ENCODE data around the gene IL2RG.

The IL2RG gene

GRCh38 chrX:71107762-71108360, 3.5 kb downstream of the IL2RG start:
- DNase-seq (ENCODE audit: low read depth), result no peak

- no peak for DNase-seq (ENCODE audit: low read depth)
These were observed 4.1 kb downstream of the IL2RG start for GRCh38 chrX:71107245-71107644.

GRCh38 chrX:71106427-71106826, 5.0 kb downstream of the IL2RG start, which contains the start of gene CXorf65:
Gene CXorf65 (minus strand): TSS chrX:71106740. CDS start chrX:71106556, 184 bp downstream.
- DNase-seq (ENCODE audit: low read depth), result no peak

- no peak for DNase-seq (ENCODE audit: low read depth)
These were observed 5.7 kb downstream of the IL2RG start for GRCh38 chrX:71105628-71106027.

GRCh38 chrX:71103110-71103983, 8.0 kb downstream of the IL2RG start:
- no peak for DNase-seq (ENCODE audit: low read depth)

- no peak for DNase-seq (ENCODE audit: low read depth)
These were observed 9.1 kb downstream of the IL2RG start for GRCh38 chrX:71102292-71102691.

- DNase-seq (ENCODE audit: low read depth), result no peak
These were observed 10.5 kb downstream of the IL2RG start for GRCh38 chrX:71100581-71101505.

GRCh38 chrX:71099736-71100135, 11.6 kb downstream of the IL2RG start:
- DNase-seq (ENCODE audit: low read depth), result no peak

- DNase-seq (ENCODE audit: low read depth), result no peak
These were observed 12.3 kb downstream of the IL2RG start for GRCh38 chrX:71098951-71099506.

GRCh38 chrX:71098302-71098701, 13.1 kb downstream of the IL2RG start:
- DNase-seq (ENCODE audit: low read depth), result peak; percentile 58

GRCh38 chrX:71096760-71097032, 14.7 kb downstream of the IL2RG start:
- DNase-seq (ENCODE audit: low read depth), result no peak

GRCh38 chrX:71095981-71096759, 15.2 kb downstream of the IL2RG start:
- peak; percentile 42 for DNase-seq (ENCODE audit: low read depth)

- DNase-seq (ENCODE audit: low read depth), result peak; percentile 81
These were observed 15.8 kb downstream of the IL2RG start, which contains the start of gene FOXO4 for GRCh38 chrX:71095555-71095980. Gene FOXO4 (plus strand): TSS chrX:71095851. CDS start chrX:71096529, 678 bp downstream.

- DNase-seq (ENCODE audit: low read depth), result no peak
These were observed 16.3 kb downstream of the IL2RG start for GRCh38 chrX:71095033-71095432.

GRCh38 chrX:71091263-71091662, 20.1 kb downstream of the IL2RG start:
- no peak for DNase-seq (ENCODE audit: low read depth)

- DNase-seq (ENCODE audit: low read depth), result no peak
These were observed 25.5 kb downstream of the IL2RG start for GRCh38 chrX:71085900-71086299.

GRCh38 chrX:71082822-71083221, 28.6 kb downstream of the IL2RG start:
- DNase-seq (ENCODE audit: low read depth), result no peak

- no peak for DNase-seq (ENCODE audit: low read depth)
These were observed 29.2 kb downstream of the IL2RG start for GRCh38 chrX:71082124-71082647.

- DNase-seq (ENCODE audit: low read depth), result no peak
These were observed 29.9 kb downstream of the IL2RG start for GRCh38 chrX:71081330-71082123.

GRCh38 chrX:71070531-71070930, 40.8 kb downstream of the IL2RG start:
- DNase-seq (ENCODE audit: low read depth), result no peak

Data from activated T-cell treated with anti-CD3 and anti-CD28 coated beads for 24 hours (primary cell).